ENCODE data around the gene SLCO3A1. TPM values are rescaled to one million over a fixed set of nuclear protein-coding genes. Genes with fewer than 3 reads are reported as not detected.

SLCO3A1 gene
- total RNA-seq, 1 experiment from 2014 or later, result 5.1 TPM

GRCh38 chr15:91889111-91889815, 35.8 kb downstream of the SLCO3A1 start (continued):
- TF ChIP-seq REST (IDR thresholded peaks at IDR 0.05; ENCODE audit: low read depth) (no peak), EZH2 (IDR thresholded peaks at IDR 0.05) (no peak), POLR2AphosphoS5 (IDR thresholded peaks at IDR 0.05; ENCODE audit: low read depth, low read length) (no peak), POLR2A (IDR thresholded peaks at IDR 0.05; ENCODE audit: borderline replicate concordance, extremely low read depth, insufficient read depth, insufficient read length) (no peak)

GRCh38 chr15:91890614-91891013, 37.1 kb downstream of the SLCO3A1 start:
- Histone ChIP-seq H3K4me1 (ENCODE audit: control insufficient read depth in 1 of 2, insufficient read depth in 2 of 2, low read length in 2 of 2) (peaks cover 0 to 12% of the 10 kb centered on the region in 2 experiments; a peak in 2 of 4 replicates), H4K20me1 (ENCODE audit: insufficient read depth) (no peaks in the 10 kb centered on the region), H3K27ac (ENCODE audit: low read depth, low read length) (no peak overlapping the region), H3K79me2 (ENCODE audit: insufficient read depth, low read length) (no peaks in the 10 kb centered on the region), H3K9me3 (ENCODE audit: control insufficient read depth in 1 of 2, insufficient read depth in 1 of 2, low read depth in 1 of 2, low read length in 2 of 2) (no peaks in the 10 kb centered on the region), H3K27me3 (ENCODE audit: insufficient read depth, low read length) (no peaks in the 10 kb centered on the region), H3K9me2 (ENCODE audit: insufficient read depth) (no peaks in the 10 kb centered on the region), H3K36me3 (ENCODE audit: control insufficient read depth in 1 of 2, insufficient read depth in 2 of 2, low read length in 2 of 2) (no peaks in the 10 kb centered on the region), H2AFZ (ENCODE audit: low read depth, low read length, poor library complexity, severe bottlenecking) (no peak overlapping the region), H3K4me2 (ENCODE audit: low read length) (peak overlapping the region; percentile 13; the same call in 1 of the 2 replicates), H3K9ac (ENCODE audit: low read length) (no peak overlapping the region), H3K4me3 (replicated peaks in 1 of 2; ENCODE audit: low read depth in 1 of 2, low read length in 2 of 2) (no peak overlapping the region)
- ChIA-PET POLR2A (interaction anchor here (0.6 kb wide), 1 partner anchor 1503 kb away, joined by 3 read pairs; no protein-coding TSS in a partner anchor), RAD21 (ENCODE audit: low non-redundant PET in 1 of 2, low total read pairs in 2 of 2, uncharacterized antibody in 2 of 2, unreplicated experiment in 2 of 2) (no interaction called here), CTCF (no interaction called here)
- intact Hi-C loops (cut with micrococcal nuclease), result no loop called here
- no TSS peak for BruUV-seq (replicated peaks)
- ATAC-seq (peak; percentile 97), DNase-seq (ENCODE audit: low read depth, low spot score) (peak; percentile 32)
- TF ChIP-seq JUND (IDR thresholded peaks at IDR 0.05), result 0 out of 2 replicates have a peak, but pooled peaks have one; percentile 24
- peak; percentile 61; the same call in 1 of the 2 replicates for TF ChIP-seq FOSL1 (IDR thresholded peaks at IDR 0.05; ENCODE audit: low read depth)
- TF ChIP-seq REST (IDR thresholded peaks at IDR 0.05; ENCODE audit: low read depth), result no peak
- no peak for TF ChIP-seq POLR2A (IDR thresholded peaks at IDR 0.05; ENCODE audit: borderline replicate concordance, extremely low read depth, insufficient read depth, insufficient read length)
- TF ChIP-seq ELF1 (IDR thresholded peaks at IDR 0.05; ENCODE audit: borderline replicate concordance, low read depth), result no peak
- no peak for TF ChIP-seq ATF3 (IDR thresholded peaks at IDR 0.05)
- TF ChIP-seq YY1 (IDR thresholded peaks at IDR 0.05; ENCODE audit: extremely low read depth, insufficient replicate concordance, low read depth, low read length), result no peak
- no peak for TF ChIP-seq CTCF (IDR thresholded peaks at IDR 0.05 in 2 of 3, conservative IDR thresholded peaks at IDR 0.05 in 1 of 3; ENCODE audit: borderline replicate concordance in 1 of 3, insufficient read depth in 1 of 3, low read depth in 2 of 3, low read length in 2 of 3)
- TF ChIP-seq EGR1 (IDR thresholded peaks at IDR 0.05; ENCODE audit: low read depth), result no peak
- no peak for TF ChIP-seq ZNF274 (IDR thresholded peaks at IDR 0.05; ENCODE audit: low read depth, low read length)
- TF ChIP-seq SP1 (IDR thresholded peaks at IDR 0.05; ENCODE audit: low read depth), result peak; percentile 30; the same call in 1 of the 2 replicates

Data from HCT116 (cell line).